ENCODE measurements around the gene PEX11B.

Gene PEX11B

GRCh38 chr1:145901312-145902021 lies 17.1 kb downstream of the PEX11B start:
- no peak for DNase-seq

GRCh38 chr1:145898756-145899155 lies 19.8 kb downstream of the PEX11B start:
- no peak for DNase-seq

- no peak for DNase-seq
These were observed 20.5 kb downstream of the PEX11B start for GRCh38 chr1:145897969-145898368.

- DNase-seq: no peak
These were observed 23.0 kb downstream of the PEX11B start for GRCh38 chr1:145895471-145895870.

- DNase-seq: no peak
These were observed 25.0 kb downstream of the PEX11B start for GRCh38 chr1:145893306-145894055.

GRCh38 chr1:145892486-145893087 lies 25.9 kb downstream of the PEX11B start:
- DNase-seq: no peak

- peak; percentile 26 for DNase-seq
These were observed 26.7 kb downstream of the PEX11B start for GRCh38 chr1:145891587-145892485.

GRCh38 chr1:145891143-145891542 lies 27.4 kb downstream of the PEX11B start:
- no peak for DNase-seq

- no peak for DNase-seq
These were observed 28.8 kb downstream of the PEX11B start for GRCh38 chr1:145889722-145890121.

- DNase-seq: no peak
These were observed 30.9 kb downstream of the PEX11B start for GRCh38 chr1:145887631-145888030.

GRCh38 chr1:145886816-145887215 lies 31.7 kb downstream of the PEX11B start:
- DNase-seq: no peak

- no peak for DNase-seq
These were observed 32.1 kb downstream of the PEX11B start for GRCh38 chr1:145886390-145886789.

- DNase-seq: peak; percentile 74
These were observed 32.7 kb downstream of the PEX11B start, which contains the start of gene ANKRD35 for GRCh38 chr1:145885738-145886287. Gene ANKRD35 (minus strand): TSS chr1:145885866. CDS start chr1:145885758, 108 bp downstream.

GRCh38 chr1:145884675-145885074 lies 33.8 kb downstream of the PEX11B start:
- no peak for DNase-seq

GRCh38 chr1:145879775-145880174 lies 38.7 kb downstream of the PEX11B start:
- no peak for DNase-seq

- no peak for DNase-seq
These were observed 39.8 kb downstream of the PEX11B start for GRCh38 chr1:145878724-145879123.

- no peak for DNase-seq
These were observed 40.5 kb downstream of the PEX11B start for GRCh38 chr1:145877923-145878486.

GRCh38 chr1:145874646-145875045 lies 43.9 kb downstream of the PEX11B start:
- no peak for DNase-seq

- no peak for DNase-seq
These were observed 46.3 kb downstream of the PEX11B start for GRCh38 chr1:145871994-145872924.

GRCh38 chr1:145868232-145868631 lies 50.3 kb downstream of the PEX11B start:
- no peak for DNase-seq

Measured in activated CD4-positive, alpha-beta T cell treated with anti-CD3 and anti-CD28 coated beads for 1 hour (primary cell).